Heart left ventricle (tissue), 13 donors: Measurements from ENCODE around the gene WDR38.

Experiments
- CTCF ChIP-seq, 12 donors: fragments of 200-600 bp; sonication (generic) in 4 of 12; IDR thresholded peaks; one replicate each; pipeline versions ENCODE4 v1.5.0 to v1.8.0; 2018 to 2022; ENCODE audit warnings: antibody characterized with exemption in 12 of 12, mild to moderate bottlenecking in 5 of 12
- POLR2A ChIP-seq, 2 donors: fragments of 450-650 bp; IDR thresholded peaks; one replicate each; pipeline ENCODE4 v1.6.1; 2017; ENCODE audit warnings: antibody characterized with exemption in 2 of 2, mild to moderate bottlenecking in 2 of 2, moderate library complexity in 2 of 2
- donor health status: ischemic (EF 13 %, LVEDD 7.1; RV severe dilation, severe dysfunction).
- donor health status: DM: no; HTN: yes; CAD: no.
- donor health status: DM: no; HTN: no; CAD: no.
- donor health status: ischemic (EF 25% LVEDD 6.9; RV normal size, moderate dysfunction).
- donor health status: ischemic (EF 25% LVEDD 5.7; RV mildly dilated, moderate dysfunction).
- donor health status: ischemic (EF 35%, LVEDD 5.7; RV mildly dilated, moderate dysfunction).
- donor health status: nonischemic (EF 11% LVEDD 7.7; RV severe dilation, severe dysfunction).
- donor health status: DM: yes; HTN: yes; CAD: no.
- donor health status: PGD.
- donor health status: ischemic (EF 29% LVEDD 5.4; RV normal size, mild dysfunction).
- donor health status: nonischemic (EF 23%, LVEDD 6.1; RV moderate dilation, normal function).

- TF ChIP-seq CTCF (IDR thresholded peaks at IDR 0.05) (no peak), POLR2A (IDR thresholded peaks at IDR 0.05) (no peak)
Measured at GRCh38 chr9:124852121-124852828, 985 bp upstream of the WDR38 start.
